Peyer's patch (tissue), 4 donors: ENCODE results near the gene CEP83. TPM values are rescaled to one million over a fixed set of nuclear protein-coding genes. Genes with fewer than 3 reads are reported as not detected.
"Not testable (repeated sequence)": the region's sequence is repeated elsewhere in the genome, so short reads cannot be mapped to it uniquely, and the experiment has no call there.

Source experiments
- DNase-seq, 3 donors: peaks; one replicate each; pipeline ENCODE4 v3.0.0-alpha.2; 2017 to 2019
- H3K27ac ChIP-seq, 4 donors: fragments of 200-600 bp; sonication (generic); one replicate each; pipeline ENCODE4 v1.5.1; 2016 to 2019
- H3K27me3 ChIP-seq, 2 donors: fragments of 200-600 bp; sonication (generic); one replicate each; pipeline ENCODE4 v1.5.1; 2019
- H3K36me3 ChIP-seq, 3 donors: fragments of 200-600 bp; sonication (generic); one replicate each; pipeline ENCODE4 v1.5.1; 2016 to 2019
- H3K4me1 ChIP-seq, 4 donors: fragments of 200-600 bp; sonication (generic); one replicate each; pipeline ENCODE4 v1.5.1; 2016 to 2019
- H3K4me3 ChIP-seq, 4 donors: fragments of 200-600 bp; sonication (generic); 1 replicate in 3 of 4; 2 replicates in 1 of 4; pipeline ENCODE4 v1.5.1; 2016 to 2019; ENCODE audit warnings: mild to moderate bottlenecking in 1 of 4
- H3K9me3 ChIP-seq, 4 donors: fragments of 200-600 bp; sonication (generic); one replicate each; pipeline ENCODE4 v1.5.1; 2016 to 2019; ENCODE audit warnings: mild to moderate bottlenecking in 1 of 4
- CTCF ChIP-seq, 6 experiments: fragments of 450-650 bp in 4 of 6; fragments of 200-600 bp in 2 of 6; sonication (generic) in 1 of 6; IDR thresholded peaks; one replicate each; pipeline ENCODE4 v1.5.1; 2017 to 2019; ENCODE audit warnings: antibody characterized with exemption in 6 of 6, mild to moderate bottlenecking in 3 of 6, moderate library complexity in 1 of 6
- POLR2A ChIP-seq, 2 donors: fragments of 450-650 bp; IDR thresholded peaks; one replicate each; pipeline ENCODE4 v1.5.1; 2017; ENCODE audit warnings: antibody characterized with exemption in 2 of 2, mild to moderate bottlenecking in 2 of 2, moderate library complexity in 2 of 2
- total RNA-seq, 4 donors: library from RNA; depleted of rRNA; stranded (reverse); fragments of >200 nt; gene quantifications; one replicate each; pipeline ENCODE4 v1.1.0, GENCODE V29; 2016

Gene CEP83
- total RNA-seq, 4 donors from 2014 or later: 7.2 to 69.3 (median 17.4) TPM

GRCh38 chr12:94457311-94457710 is 2.4 kb downstream of the CEP83 start:
- Histone ChIP-seq H3K27ac (no peak overlapping the region), H3K4me3 (no peak overlapping the region), H3K9me3 (no peaks in the 10 kb centered on the region), H3K4me1 (no peaks in the 10 kb centered on the region), H3K27me3 (no peaks in the 10 kb centered on the region), H3K36me3 (no peaks in the 10 kb centered on the region)
- no peak for DNase-seq
- TF ChIP-seq CTCF (IDR thresholded peaks at IDR 0.05) (no peak), POLR2A (IDR thresholded peaks at IDR 0.05) (no peak)

- not testable (repeated sequence) for H3K4me3 ChIP-seq, DNase-seq, H3K4me1 ChIP-seq, H3K36me3 ChIP-seq, H3K9me3 ChIP-seq, H3K27ac ChIP-seq, H3K27me3 ChIP-seq
Measured at GRCh38 chr12:94454318-94454717, 5.3 kb downstream of the CEP83 start.

GRCh38 chr12:94445662-94446061 is 14.0 kb downstream of the CEP83 start:
- Histone ChIP-seq H3K36me3 (no peaks in the 10 kb centered on the region), H3K27ac (no peak overlapping the region), H3K4me3 (no peak overlapping the region), H3K27me3 (no peaks in the 10 kb centered on the region), H3K4me1 (no peaks in the 10 kb centered on the region), H3K9me3 (no peaks in the 10 kb centered on the region)
- no peak for TF ChIP-seq POLR2A (IDR thresholded peaks at IDR 0.05)
- TF ChIP-seq CTCF (IDR thresholded peaks at IDR 0.05): no peak
- no peak for DNase-seq

GRCh38 chr12:94437303-94437702 is 22.4 kb downstream of the CEP83 start:
- DNase-seq: no peak
- TF ChIP-seq POLR2A (IDR thresholded peaks at IDR 0.05) (no peak), CTCF (IDR thresholded peaks at IDR 0.05) (no peak)
- Histone ChIP-seq H3K27me3 (no peaks in the 10 kb centered on the region), H3K36me3 (no peaks in the 10 kb centered on the region), H3K4me1 (no peaks in the 10 kb centered on the region), H3K4me3 (no peak overlapping the region), H3K9me3 (no peaks in the 10 kb centered on the region), H3K27ac (no peak overlapping the region)

- Histone ChIP-seq H3K4me3 (no peak overlapping the region), H3K36me3 (no peaks in the 10 kb centered on the region), H3K9me3 (no peaks in the 10 kb centered on the region), H3K27ac (no peak overlapping the region), H3K4me1 (no peaks in the 10 kb centered on the region), H3K27me3 (no peaks in the 10 kb centered on the region)
- TF ChIP-seq POLR2A (IDR thresholded peaks at IDR 0.05) (no peak), CTCF (IDR thresholded peaks at IDR 0.05) (no peak)
- DNase-seq: no peak
Measured at GRCh38 chr12:94435511-94435927, 24.1 kb downstream of the CEP83 start.

- Histone ChIP-seq H3K36me3 (no peaks in the 10 kb centered on the region), H3K27ac (no peak overlapping the region), H3K4me3 (no peak overlapping the region), H3K4me1 (no peaks in the 10 kb centered on the region), H3K27me3 (no peaks in the 10 kb centered on the region), H3K9me3 (peaks cover 0 to 8% (median 0%) of the 10 kb centered on the region in 4 donors)
- DNase-seq: no peak
- peak in 4 of 6 experiments; percentile 20 to 45 (median 28) for TF ChIP-seq CTCF (IDR thresholded peaks at IDR 0.05)
- TF ChIP-seq POLR2A (IDR thresholded peaks at IDR 0.05): no peak
Measured at GRCh38 chr12:94434171-94434570, 25.5 kb downstream of the CEP83 start.
